Ammon's horn (tissue), 1 donor: ENCODE results near the gene TWIST2.

ENCODE experiments used
- DNase-seq: peaks from one replicate; pipeline ENCODE4 v3.0.0-alpha.2; 2016; ENCODE audit warnings: low spot score

TWIST2 gene

GRCh38 chr2:238955648-238956531 lies 108.0 kb downstream of the TWIST2 start:
- no peak for DNase-seq

GRCh38 chr2:238956676-238957075 lies 108.8 kb downstream of the TWIST2 start:
- no peak for DNase-seq
